K562 (cell line): ENCODE measurements around the gene CLDN12. TPM values are rescaled to one million over a fixed set of nuclear protein-coding genes. Genes with fewer than 3 reads are reported as not detected.

Source experiments
- ATF1 ChIP-seq, 2 experiments: fragments of 450-650 bp in 1 of 2; IDR thresholded peaks; 2 replicates each; pipeline ENCODE4 v1.6.1; 2016; ENCODE audit warnings: missing compliant biosample characterization in 1 of 2, missing genetic modification characterization in 1 of 2
- ZBTB8A ChIP-seq: fragments of 450-650 bp; IDR thresholded peaks from 2 replicates; pipeline ENCODE4 v1.6.1; 2018; ENCODE audit warnings: mild to moderate bottlenecking, moderate library complexity; ENCODE audit not compliant: partially characterized antibody
- polyA plus RNA-seq, 8 experiments: library from polyadenylated mRNA; depleted of rRNA in 4 of 8; stranded (reverse) in 5 of 8; unstranded in 3 of 8; fragments of >200 nt; fragmentation: Nextera tagmentation in 2 of 8; fragmentation: Illumina TruSeq in 1 of 8; extraction: Ambion mirVana in 2 of 8; extraction: Trizol in 1 of 8; gene quantifications; 2 replicates each; pipeline versions ENCODE4 v1.2.1 to v1.2.3, GENCODE V29; 2011 to 2014; ENCODE audit warnings: inconsistent platforms in 1 of 8, missing spikeins in 1 of 8
- total RNA-seq, 7 experiments: library from RNA; depleted of rRNA in 6 of 7; stranded (reverse); fragments of >200 nt in 6 of 7; fragmentation: Illumina TruSeq in 2 of 7; extraction: Trizol in 2 of 7; gene quantifications; 2 replicates each; pipeline versions ENCODE4 v1.2.1 to v1.2.3, GENCODE V29; 2011 to 2021; ENCODE audit warnings: low replicate concordance in 1 of 7
- TF ChIP-seq, protein P1 (sequence below), 2 experiments: fragments of 450-650 bp; IDR thresholded peaks; 2 replicates each; pipeline ENCODE4 v1.6.1; 2016; ENCODE audit warnings: mild to moderate bottlenecking in 2 of 2, borderline replicate concordance in 1 of 2, low read depth in 1 of 2, moderate library complexity in 1 of 2

Gene CLDN12
- total and polyA plus RNA-seq, 9 of the 15 experiments (the other 6 are each of a cell fraction or from before 2014, with no cell fraction given): 5.8 to 42.2 (median 15.8) TPM

DNA sequence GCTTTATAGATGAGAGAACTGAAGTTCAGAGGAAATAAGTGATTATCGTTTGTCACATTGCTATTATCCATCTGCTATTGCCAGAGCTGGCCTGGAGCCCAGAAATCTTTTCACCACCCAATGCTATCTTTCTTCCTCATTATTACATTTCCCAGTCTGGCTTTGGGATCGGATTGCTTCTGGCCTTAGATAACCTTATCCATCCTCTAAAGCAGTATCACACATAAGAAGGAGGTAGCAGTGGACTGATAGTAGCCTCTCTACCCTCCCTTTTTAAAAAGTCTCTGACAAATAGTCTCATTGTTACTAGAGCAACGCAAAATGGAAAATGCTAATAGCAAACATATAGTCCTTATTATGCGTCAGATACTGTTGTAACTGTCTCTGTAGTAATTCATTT lies 1.3 kb upstream of the CLDN12 start (continued):
- TF ChIP-seq, protein P1, sequence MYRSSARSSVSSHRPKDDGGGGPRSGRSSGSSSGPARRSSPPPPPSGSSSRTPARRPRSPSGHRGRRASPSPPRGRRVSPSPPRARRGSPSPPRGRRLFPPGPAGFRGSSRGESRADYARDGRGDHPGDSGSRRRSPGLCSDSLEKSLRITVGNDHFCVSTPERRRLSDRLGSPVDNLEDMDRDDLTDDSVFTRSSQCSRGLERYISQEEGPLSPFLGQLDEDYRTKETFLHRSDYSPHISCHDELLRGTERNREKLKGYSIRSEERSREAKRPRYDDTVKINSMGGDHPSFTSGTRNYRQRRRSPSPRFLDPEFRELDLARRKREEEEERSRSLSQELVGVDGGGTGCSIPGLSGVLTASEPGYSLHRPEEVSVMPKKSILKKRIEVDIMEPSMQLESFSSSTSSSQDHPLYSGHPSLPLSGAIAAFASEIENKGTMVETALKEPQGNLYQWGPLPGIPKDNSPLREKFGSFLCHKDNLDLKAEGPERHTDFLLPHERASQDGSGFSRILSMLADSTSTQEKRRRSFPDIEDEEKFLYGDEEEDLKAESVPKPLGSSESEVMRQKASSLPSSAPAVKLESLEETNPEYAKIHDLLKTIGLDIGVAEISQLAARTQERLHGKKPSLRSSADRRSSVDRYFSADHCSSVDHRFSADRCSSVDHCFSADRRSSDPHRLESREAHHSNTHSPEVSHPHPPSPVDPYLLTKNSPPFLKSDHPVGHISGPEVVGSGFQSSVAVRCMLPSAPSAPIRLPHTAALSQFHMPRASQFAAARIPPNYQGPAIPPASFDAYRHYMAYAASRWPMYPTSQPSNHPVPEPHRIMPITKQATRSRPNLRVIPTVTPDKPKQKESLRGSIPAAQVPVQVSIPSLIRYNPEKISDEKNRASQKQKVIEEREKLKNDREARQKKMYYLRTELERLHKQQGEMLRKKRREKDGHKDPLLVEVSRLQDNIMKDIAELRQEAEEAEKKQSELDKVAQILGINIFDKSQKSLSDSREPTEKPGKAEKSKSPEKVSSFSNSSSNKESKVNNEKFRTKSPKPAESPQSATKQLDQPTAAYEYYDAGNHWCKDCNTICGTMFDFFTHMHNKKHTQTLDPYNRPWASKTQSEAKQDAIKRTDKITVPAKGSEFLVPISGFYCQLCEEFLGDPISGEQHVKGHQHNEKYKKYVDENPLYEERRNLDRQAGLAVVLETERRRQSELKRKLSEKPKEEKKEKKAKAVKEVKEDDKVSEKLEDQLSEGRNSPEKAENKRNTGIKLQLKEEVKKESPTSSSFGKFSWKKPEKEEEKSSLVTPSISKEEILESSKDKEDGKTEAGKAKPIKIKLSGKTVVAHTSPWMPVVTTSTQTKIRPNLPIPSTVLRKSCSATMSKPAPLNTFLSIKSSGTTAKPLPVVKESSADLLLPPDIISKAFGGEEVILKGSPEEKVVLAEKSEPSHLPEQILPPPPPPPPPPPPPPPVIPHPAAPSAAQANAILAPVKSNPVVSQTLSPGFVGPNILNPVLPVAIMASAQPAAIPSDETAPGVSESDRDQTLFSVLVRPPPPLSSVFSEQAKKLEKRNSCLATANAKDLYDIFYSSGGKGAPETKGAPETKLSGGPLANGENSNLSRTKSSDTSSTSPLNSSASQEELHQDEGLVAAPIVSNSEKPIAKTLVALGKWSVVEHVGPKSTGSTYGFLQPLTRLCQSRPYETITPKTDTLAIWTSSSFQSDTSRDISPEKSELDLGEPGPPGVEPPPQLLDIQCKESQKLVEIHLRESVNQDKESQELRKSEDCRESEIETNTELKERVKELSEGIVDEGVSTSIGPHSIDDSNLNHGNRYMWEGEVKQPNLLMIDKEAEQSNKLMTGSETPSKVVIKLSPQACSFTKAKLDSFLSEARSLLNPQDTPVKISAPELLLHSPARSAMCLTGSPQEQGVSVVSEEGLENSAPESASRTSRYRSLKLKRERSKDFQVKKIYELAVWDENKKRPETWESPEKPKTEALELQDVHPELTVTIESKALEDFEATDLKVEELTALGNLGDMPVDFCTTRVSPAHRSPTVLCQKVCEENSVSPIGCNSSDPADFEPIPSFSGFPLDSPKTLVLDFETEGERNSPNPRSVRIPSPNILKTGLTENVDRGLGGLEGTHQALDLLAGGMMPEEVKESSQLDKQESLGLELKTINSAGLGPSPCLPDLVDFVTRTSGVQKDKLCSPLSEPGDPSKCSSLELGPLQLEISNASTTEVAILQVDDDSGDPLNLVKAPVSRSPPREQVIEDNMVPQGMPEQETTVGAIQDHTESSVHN (IDR thresholded peaks at IDR 0.05; ENCODE audit: borderline replicate concordance in 1 of 2, low read depth in 1 of 2): no peak
- TF ChIP-seq ATF1 (CRISPR knock-in tag; IDR thresholded peaks at IDR 0.05) (no peak), ATF1 (tag; IDR thresholded peaks at IDR 0.05) (no peak), ZBTB8A (no peak)
